ENCODE results near the gene VAMP3. TPM values are rescaled to one million over a fixed set of nuclear protein-coding genes. Genes with fewer than 3 reads are reported as not detected.

The VAMP3 gene
- total and polyA plus RNA-seq, 2 experiments from 2014 or later = 82.5 to 109 TPM

DNA sequence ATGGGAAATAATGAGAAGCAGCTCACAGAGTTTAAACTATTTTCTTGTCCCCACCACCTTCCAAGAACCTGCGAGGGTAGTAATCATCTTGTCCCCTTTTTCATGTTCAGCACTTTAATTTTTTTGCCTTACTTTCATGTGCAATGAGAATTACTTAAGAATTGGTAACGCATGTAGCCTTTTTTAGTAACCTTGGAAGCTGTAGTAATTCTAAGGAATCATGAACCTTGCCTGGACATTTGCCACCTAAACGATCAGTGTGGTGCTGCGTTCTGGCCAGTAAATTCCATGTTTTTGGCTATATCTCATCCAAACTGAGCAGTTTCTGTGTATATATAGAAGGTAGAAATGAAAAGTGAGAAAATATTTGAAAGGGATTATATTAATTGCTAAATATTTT is 3.9 kb upstream of the VAMP3 start:
- no peaks in the 10 kb centered on the region for H3K36me3 ChIP-seq (replicated peaks; ENCODE audit: insufficient read depth, low read depth)
- TF ChIP-seq EZH2phosphoT487 (IDR thresholded peaks at IDR 0.05; ENCODE audit: low read depth, severe bottlenecking, unreplicated experiment) (no peak), EZH2 (IDR thresholded peaks at IDR 0.05; ENCODE audit: borderline replicate concordance) (no peak), CTCF (IDR thresholded peaks at IDR 0.05; ENCODE audit: poor library complexity) (no peak)
- no peak overlapping the region for H3K4me3 ChIP-seq
- H3K9me3 ChIP-seq (ENCODE audit: low read depth) = no peaks in the 10 kb centered on the region
- DNase-seq (ENCODE audit: low spot score) = no peak
- H3K27ac ChIP-seq = no peak overlapping the region
- no peaks in the 10 kb centered on the region for H4K20me1 ChIP-seq (ENCODE audit: insufficient read depth, poor library complexity, severe bottlenecking)
- no peak overlapping the region for H2AFZ ChIP-seq
- no peaks in the 10 kb centered on the region for H3K9me2 ChIP-seq (replicated peaks; ENCODE audit: insufficient read depth)
- peaks cover 7% of the 10 kb centered on the region for H3K79me2 ChIP-seq
- WGBS (ENCODE audit: low lambda C conversion rate, missing lambda C conversion rate) = 85% methylated on average over 4 of the region's 4 CpGs
- peaks cover 4% of the 10 kb centered on the region for H3K4me1 ChIP-seq (ENCODE audit: insufficient read depth)
- no peaks in the 10 kb centered on the region for H3K27me3 ChIP-seq
- no peak overlapping the region for H3K4me2 ChIP-seq

DNA sequence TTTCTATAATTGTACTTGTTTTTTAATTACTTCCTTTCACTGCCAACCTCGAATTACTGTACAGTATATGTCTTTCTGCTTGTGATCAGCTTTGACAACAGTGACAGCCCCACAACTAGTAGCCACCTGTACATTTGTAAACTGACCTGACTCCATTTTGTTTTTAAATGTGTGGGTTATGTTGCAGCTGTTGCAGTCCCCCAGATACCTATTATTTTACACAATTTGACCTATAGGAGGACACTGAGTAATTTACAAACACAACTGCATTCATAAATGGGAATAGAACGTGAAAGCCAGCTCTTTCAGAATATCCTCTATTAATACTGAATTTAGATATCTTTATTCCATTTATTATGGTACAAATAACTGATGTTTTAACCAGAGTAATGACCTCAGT is 2.5 kb upstream of the VAMP3 start:
- H3K27me3 ChIP-seq = no peaks in the 10 kb centered on the region
- H4K20me1 ChIP-seq (ENCODE audit: insufficient read depth, poor library complexity, severe bottlenecking) = peaks cover 7% of the 10 kb centered on the region
- no peak overlapping the region for H2AFZ ChIP-seq
- no peak overlapping the region for H3K27ac ChIP-seq
- 64% methylated on average over 2 of the region's 2 CpGs for WGBS (ENCODE audit: low lambda C conversion rate, missing lambda C conversion rate)
- DNase-seq (ENCODE audit: low spot score) = no peak
- no peaks in the 10 kb centered on the region for H3K36me3 ChIP-seq (replicated peaks; ENCODE audit: insufficient read depth, low read depth)
- no peak overlapping the region for H3K4me2 ChIP-seq
- TF ChIP-seq EZH2phosphoT487 (IDR thresholded peaks at IDR 0.05; ENCODE audit: low read depth, severe bottlenecking, unreplicated experiment) (no peak), EZH2 (IDR thresholded peaks at IDR 0.05; ENCODE audit: borderline replicate concordance) (no peak), CTCF (IDR thresholded peaks at IDR 0.05; ENCODE audit: poor library complexity) (no peak)
- no peaks in the 10 kb centered on the region for H3K9me3 ChIP-seq (ENCODE audit: low read depth)
- H3K4me1 ChIP-seq (ENCODE audit: insufficient read depth) = peaks cover 10% of the 10 kb centered on the region
- peaks cover 21% of the 10 kb centered on the region for H3K79me2 ChIP-seq
- no peaks in the 10 kb centered on the region for H3K9me2 ChIP-seq (replicated peaks; ENCODE audit: insufficient read depth)
- no peak overlapping the region for H3K4me3 ChIP-seq

DNA sequence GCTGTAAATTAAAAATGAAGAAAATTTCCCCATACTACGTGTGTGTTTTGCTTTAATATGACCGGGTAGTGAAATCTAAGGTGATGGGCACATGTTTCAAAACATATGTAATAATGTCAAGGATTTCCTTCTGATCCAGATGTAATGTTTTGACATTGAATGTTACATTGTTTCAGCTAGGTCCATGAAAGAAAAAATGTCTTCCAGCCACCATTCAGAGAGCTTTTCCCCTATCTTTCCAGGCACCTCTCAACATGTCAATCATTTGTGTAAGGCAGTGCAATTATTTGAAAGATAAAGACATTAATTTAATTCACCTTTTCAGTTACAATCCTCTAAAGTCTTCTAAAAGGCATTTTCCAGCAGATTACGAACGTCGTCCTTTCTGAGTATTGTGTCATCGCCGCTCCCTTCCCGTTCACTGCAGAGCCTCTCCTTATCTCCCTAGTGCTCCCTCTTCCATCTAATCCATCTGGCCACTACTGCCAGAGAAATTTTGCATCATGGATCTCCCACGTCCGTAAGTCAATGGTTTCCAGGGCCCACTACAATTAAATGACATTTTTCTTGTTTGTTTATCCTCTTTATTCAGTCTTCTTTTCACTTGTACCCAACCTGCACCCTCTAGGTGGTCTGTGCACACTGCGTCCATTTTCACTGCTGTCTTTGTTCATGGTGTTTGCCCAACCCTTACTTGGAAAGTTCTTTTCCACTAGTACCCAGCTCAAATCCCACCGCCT is 1.3 kb upstream of the VAMP3 start:
- peaks cover 34% of the 10 kb centered on the region for H3K79me2 ChIP-seq
- no peak overlapping the region for H2AFZ ChIP-seq
- no peaks in the 10 kb centered on the region for H3K27me3 ChIP-seq
- DNase-seq (ENCODE audit: low spot score) = no peak
- no peaks in the 10 kb centered on the region for H3K9me2 ChIP-seq (replicated peaks; ENCODE audit: insufficient read depth)
- no peak overlapping the region for H3K4me2 ChIP-seq
- no peaks in the 10 kb centered on the region for H3K9me3 ChIP-seq (ENCODE audit: low read depth)
- H3K4me3 ChIP-seq = no peak overlapping the region
- H3K4me1 ChIP-seq (ENCODE audit: insufficient read depth) = peaks cover 10% of the 10 kb centered on the region
- H3K27ac ChIP-seq = no peak overlapping the region
- TF ChIP-seq EZH2 (IDR thresholded peaks at IDR 0.05; ENCODE audit: borderline replicate concordance) (no peak), EZH2phosphoT487 (IDR thresholded peaks at IDR 0.05; ENCODE audit: low read depth, severe bottlenecking, unreplicated experiment) (no peak), CTCF (IDR thresholded peaks at IDR 0.05; ENCODE audit: poor library complexity) (no peak)
- no peaks in the 10 kb centered on the region for H3K36me3 ChIP-seq (replicated peaks; ENCODE audit: insufficient read depth, low read depth)
- H4K20me1 ChIP-seq (ENCODE audit: insufficient read depth, poor library complexity, severe bottlenecking) = peaks cover 7% of the 10 kb centered on the region
- 84% methylated on average over 12 of the region's 12 CpGs for WGBS (ENCODE audit: low lambda C conversion rate, missing lambda C conversion rate)
